ENCODE measurements around the gene CLTA.

DNA sequence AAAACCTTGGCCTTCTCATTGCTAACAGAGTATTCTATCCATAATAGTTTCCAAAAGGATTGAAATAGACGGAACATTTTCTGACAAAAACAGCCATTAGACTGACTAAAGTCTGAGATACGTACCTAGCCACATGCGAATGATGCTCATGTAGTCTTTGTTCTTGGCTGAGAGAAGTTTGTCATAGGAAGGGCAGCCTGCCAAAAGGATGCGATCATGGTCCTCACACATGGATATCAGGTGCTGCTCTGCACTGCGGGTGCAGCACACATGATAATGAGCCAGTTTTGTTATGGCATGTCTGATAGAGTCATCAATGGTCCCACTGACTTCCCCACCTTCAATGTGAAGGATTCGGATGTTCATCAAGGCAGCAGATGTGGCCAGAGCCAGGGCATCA, 55.2 kb downstream of the CLTA start:
- TF ChIP-seq, protein P1, sequence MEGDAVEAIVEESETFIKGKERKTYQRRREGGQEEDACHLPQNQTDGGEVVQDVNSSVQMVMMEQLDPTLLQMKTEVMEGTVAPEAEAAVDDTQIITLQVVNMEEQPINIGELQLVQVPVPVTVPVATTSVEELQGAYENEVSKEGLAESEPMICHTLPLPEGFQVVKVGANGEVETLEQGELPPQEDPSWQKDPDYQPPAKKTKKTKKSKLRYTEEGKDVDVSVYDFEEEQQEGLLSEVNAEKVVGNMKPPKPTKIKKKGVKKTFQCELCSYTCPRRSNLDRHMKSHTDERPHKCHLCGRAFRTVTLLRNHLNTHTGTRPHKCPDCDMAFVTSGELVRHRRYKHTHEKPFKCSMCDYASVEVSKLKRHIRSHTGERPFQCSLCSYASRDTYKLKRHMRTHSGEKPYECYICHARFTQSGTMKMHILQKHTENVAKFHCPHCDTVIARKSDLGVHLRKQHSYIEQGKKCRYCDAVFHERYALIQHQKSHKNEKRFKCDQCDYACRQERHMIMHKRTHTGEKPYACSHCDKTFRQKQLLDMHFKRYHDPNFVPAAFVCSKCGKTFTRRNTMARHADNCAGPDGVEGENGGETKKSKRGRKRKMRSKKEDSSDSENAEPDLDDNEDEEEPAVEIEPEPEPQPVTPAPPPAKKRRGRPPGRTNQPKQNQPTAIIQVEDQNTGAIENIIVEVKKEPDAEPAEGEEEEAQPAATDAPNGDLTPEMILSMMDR (IDR thresholded peaks at IDR 0.05; ENCODE audit: poor library complexity, severe bottlenecking) = no peak
- TF ChIP-seq EZH2 (IDR thresholded peaks at IDR 0.05; ENCODE audit: borderline replicate concordance, insufficient read depth, low read length, poor library complexity, severe bottlenecking) (no peak), MXI1 (conservative IDR thresholded peaks at IDR 0.05; ENCODE audit: poor library complexity, severe bottlenecking) (no peak), EP300 (conservative IDR thresholded peaks at IDR 0.05; ENCODE audit: poor library complexity, severe bottlenecking) (no peak)
- TF ChIP-seq, protein P2, sequence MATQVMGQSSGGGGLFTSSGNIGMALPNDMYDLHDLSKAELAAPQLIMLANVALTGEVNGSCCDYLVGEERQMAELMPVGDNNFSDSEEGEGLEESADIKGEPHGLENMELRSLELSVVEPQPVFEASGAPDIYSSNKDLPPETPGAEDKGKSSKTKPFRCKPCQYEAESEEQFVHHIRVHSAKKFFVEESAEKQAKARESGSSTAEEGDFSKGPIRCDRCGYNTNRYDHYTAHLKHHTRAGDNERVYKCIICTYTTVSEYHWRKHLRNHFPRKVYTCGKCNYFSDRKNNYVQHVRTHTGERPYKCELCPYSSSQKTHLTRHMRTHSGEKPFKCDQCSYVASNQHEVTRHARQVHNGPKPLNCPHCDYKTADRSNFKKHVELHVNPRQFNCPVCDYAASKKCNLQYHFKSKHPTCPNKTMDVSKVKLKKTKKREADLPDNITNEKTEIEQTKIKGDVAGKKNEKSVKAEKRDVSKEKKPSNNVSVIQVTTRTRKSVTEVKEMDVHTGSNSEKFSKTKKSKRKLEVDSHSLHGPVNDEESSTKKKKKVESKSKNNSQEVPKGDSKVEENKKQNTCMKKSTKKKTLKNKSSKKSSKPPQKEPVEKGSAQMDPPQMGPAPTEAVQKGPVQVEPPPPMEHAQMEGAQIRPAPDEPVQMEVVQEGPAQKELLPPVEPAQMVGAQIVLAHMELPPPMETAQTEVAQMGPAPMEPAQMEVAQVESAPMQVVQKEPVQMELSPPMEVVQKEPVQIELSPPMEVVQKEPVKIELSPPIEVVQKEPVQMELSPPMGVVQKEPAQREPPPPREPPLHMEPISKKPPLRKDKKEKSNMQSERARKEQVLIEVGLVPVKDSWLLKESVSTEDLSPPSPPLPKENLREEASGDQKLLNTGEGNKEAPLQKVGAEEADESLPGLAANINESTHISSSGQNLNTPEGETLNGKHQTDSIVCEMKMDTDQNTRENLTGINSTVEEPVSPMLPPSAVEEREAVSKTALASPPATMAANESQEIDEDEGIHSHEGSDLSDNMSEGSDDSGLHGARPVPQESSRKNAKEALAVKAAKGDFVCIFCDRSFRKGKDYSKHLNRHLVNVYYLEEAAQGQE (IDR thresholded peaks at IDR 0.05; ENCODE audit: borderline replicate concordance) = no peak

All from neural cell (in vitro differentiated cells).